Measurements from ENCODE around the gene LAMTOR4.

DNA sequence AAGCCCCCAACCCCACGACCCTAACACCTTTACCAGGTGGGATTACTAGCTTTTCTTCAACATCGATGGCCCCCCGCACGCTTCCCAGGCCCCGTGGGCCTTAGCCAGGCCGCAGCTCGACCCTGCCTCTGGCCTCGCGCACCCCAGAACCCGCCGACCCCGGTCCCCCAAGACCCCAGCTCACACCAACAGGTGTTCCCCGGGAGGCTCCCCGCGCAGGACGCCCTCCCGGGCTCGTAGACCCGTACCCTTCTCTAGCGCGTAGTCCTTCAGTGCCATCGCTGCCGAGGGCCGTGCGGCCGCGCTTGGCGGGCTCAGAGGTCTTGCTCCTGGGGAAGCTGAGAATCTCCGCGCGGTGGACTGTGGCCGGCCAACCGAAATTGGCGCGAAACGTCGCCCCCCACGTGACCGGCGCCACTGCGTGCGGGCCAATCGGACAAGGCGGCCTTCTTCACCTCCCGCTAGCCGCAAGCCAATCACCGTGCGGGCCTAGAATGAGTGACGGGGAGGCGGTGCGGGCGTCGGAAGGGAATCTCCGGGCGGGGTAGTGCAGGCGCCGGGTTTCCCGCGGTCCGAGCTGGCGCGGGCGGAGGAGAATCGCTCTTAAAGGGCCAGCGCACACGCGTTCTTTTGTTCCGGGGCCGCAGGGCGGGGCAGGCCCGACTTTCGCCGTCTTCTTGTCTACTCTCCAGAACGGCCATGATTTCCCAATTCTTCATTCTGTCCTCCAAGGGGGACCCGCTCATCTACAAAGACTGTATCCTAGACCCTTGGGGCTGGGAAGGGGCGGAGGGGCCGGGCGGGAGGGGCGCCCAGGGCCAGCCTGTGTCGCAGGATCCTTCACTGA, 47.5 kb upstream of the LAMTOR4 start, which contains the start of the genes AP4M1 and MCM7:
- TF ChIP-seq, protein P1, sequence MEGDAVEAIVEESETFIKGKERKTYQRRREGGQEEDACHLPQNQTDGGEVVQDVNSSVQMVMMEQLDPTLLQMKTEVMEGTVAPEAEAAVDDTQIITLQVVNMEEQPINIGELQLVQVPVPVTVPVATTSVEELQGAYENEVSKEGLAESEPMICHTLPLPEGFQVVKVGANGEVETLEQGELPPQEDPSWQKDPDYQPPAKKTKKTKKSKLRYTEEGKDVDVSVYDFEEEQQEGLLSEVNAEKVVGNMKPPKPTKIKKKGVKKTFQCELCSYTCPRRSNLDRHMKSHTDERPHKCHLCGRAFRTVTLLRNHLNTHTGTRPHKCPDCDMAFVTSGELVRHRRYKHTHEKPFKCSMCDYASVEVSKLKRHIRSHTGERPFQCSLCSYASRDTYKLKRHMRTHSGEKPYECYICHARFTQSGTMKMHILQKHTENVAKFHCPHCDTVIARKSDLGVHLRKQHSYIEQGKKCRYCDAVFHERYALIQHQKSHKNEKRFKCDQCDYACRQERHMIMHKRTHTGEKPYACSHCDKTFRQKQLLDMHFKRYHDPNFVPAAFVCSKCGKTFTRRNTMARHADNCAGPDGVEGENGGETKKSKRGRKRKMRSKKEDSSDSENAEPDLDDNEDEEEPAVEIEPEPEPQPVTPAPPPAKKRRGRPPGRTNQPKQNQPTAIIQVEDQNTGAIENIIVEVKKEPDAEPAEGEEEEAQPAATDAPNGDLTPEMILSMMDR (optimal IDR thresholded peaks at IDR 0.05 in 1 of 3, IDR thresholded peaks at IDR 0.05 in 1 of 3, conservative IDR thresholded peaks at IDR 0.05 in 1 of 3; ENCODE audit: extremely low read depth in 1 of 3, insufficient read depth in 2 of 3, low read length in 3 of 3) = no peak
- TF ChIP-seq EZH2 (IDR thresholded peaks at IDR 0.05; ENCODE audit: low read length) = no peak

All from keratinocyte (primary cell).